ENCODE results near the gene VPS54.
A peak's percentile ranks its signal among the peaks of the same experiment; 100 is the strongest.
"Not testable (repeated sequence)": the region's sequence is repeated elsewhere in the genome, so short reads cannot be mapped to it uniquely, and the experiment has no call there.

Gene VPS54

GRCh38 chr2:63870679-63871078, 148.5 kb downstream of the VPS54 start:
- DNase-seq (ENCODE audit: low read depth), result no peak

GRCh38 chr2:63866009-63866709, 153.1 kb downstream of the VPS54 start:
- no peak for DNase-seq (ENCODE audit: low read depth)

GRCh38 chr2:63865159-63865799, 153.9 kb downstream of the VPS54 start:
- peak; percentile 74 for DNase-seq (ENCODE audit: low read depth)

- no peak for DNase-seq (ENCODE audit: low read depth)
Observed at GRCh38 chr2:63863707-63864106, 155.5 kb downstream of the VPS54 start.

GRCh38 chr2:63862806-63863205, 156.4 kb downstream of the VPS54 start:
- peak; percentile 48 for DNase-seq (ENCODE audit: low read depth)

GRCh38 chr2:63861220-63861822, 157.9 kb downstream of the VPS54 start:
- DNase-seq (ENCODE audit: low read depth), result peak; percentile 67

- no peak for DNase-seq (ENCODE audit: low read depth)
Observed at GRCh38 chr2:63858291-63858690, 160.9 kb downstream of the VPS54 start.

GRCh38 chr2:63856303-63856603, 163.0 kb downstream of the VPS54 start:
- no peak for DNase-seq (ENCODE audit: low read depth)

GRCh38 chr2:63855418-63856302, 163.6 kb downstream of the VPS54 start:
- no peak for DNase-seq (ENCODE audit: low read depth)

- peak; percentile 51 for DNase-seq (ENCODE audit: low read depth)
Observed at GRCh38 chr2:63853527-63854310, 165.5 kb downstream of the VPS54 start.

- DNase-seq (ENCODE audit: low read depth), result no peak
Observed at GRCh38 chr2:63851691-63852311, 167.4 kb downstream of the VPS54 start.

- DNase-seq (ENCODE audit: low read depth), result no peak
Observed at GRCh38 chr2:63850649-63851048, 168.6 kb downstream of the VPS54 start.

GRCh38 chr2:63850204-63850571, 169.0 kb downstream of the VPS54 start:
- DNase-seq (ENCODE audit: low read depth), result no peak

GRCh38 chr2:63849381-63850203, 169.6 kb downstream of the VPS54 start:
- no peak for DNase-seq (ENCODE audit: low read depth)

- DNase-seq (ENCODE audit: low read depth), result not testable (repeated sequence)
Observed at GRCh38 chr2:63847571-63847970, 171.7 kb downstream of the VPS54 start.

- DNase-seq (ENCODE audit: low read depth), result no peak
Observed at GRCh38 chr2:63846487-63846886, 172.7 kb downstream of the VPS54 start.

GRCh38 chr2:63845866-63846265, 173.4 kb downstream of the VPS54 start:
- DNase-seq (ENCODE audit: low read depth), result no peak

- DNase-seq (ENCODE audit: low read depth), result no peak
Observed at GRCh38 chr2:63844616-63845015, 174.6 kb downstream of the VPS54 start.

- no peak for DNase-seq (ENCODE audit: low read depth)
Observed at GRCh38 chr2:63843791-63844190, 175.4 kb downstream of the VPS54 start.

GRCh38 chr2:63843093-63843492, 176.1 kb downstream of the VPS54 start:
- DNase-seq (ENCODE audit: low read depth), result no peak
